Measurements from ENCODE around the gene TSNAXIP1.

TSNAXIP1 gene

DNA sequence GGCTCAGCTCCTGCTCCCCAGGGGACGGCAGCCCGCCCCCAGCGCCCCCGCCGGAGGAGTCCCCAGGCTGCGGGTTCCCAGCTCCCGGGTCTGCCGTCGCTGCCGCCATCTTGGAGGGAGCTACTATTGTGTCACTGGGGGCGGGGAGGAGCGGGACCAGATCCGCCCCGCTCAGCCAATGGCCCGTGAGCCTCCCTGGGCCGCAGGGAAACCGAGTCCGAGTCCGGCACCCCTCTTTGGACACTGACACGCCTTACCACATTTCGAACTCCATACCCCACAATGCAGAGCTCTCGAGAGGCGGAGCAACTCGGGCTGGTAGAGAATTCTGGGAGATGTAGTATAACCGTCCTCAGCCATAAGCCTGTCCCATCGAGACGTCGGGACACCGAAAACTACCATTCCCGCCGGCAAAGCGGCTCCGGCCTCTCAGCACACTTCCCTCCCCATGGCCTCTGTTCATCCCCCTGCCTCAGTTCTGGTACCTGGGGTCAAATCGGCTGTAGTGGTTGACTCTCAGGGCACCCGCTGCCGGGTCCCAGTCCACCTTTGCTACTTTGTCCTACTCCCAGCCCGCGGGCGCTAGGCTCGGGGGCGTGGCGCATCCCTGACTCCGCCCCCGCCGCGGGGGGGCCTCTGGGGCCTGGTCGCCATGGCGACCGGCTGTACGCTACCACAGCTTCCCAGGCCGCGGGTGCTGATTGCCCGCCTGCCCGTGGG is at the start of gene TSNAXIP1, which contains the start of gene RANBP10:
TSNAXIP1 (plus strand) TSS at position 462 of the 720 bp plus-strand sequence. CDS start 261 bp downstream, outside the sequence.
RANBP10 (minus strand) TSS at position 133 of the 720 bp plus-strand sequence; CDS start at position 109, 24 bp downstream.
- peak; percentile 94 to 98 (median 96) for DNase-seq

DNA sequence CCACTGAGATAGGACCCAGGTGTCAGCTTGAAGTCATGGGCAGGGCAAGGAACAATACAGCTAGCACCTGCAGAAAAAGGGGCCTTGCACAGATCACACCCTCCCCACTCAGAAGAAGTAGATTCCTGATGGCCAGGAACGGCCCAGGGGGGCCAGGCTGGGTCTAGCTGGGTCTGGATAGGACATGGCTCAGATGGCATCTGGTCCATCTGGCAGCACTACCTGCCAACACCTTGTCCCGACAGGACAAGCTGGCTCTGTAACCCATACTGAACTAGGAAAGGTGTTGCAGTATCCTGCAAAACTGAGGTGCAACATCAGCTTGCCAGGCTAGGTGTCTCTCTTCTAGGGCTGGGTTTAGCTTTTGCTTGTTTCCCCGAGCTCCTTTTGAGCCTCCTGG is 48.7 kb upstream of the TSNAXIP1 start:
- DNase-seq: no peak

GRCh38 chr16:67758966-67759365 is 47.7 kb upstream of the TSNAXIP1 start:
- no peak for DNase-seq

GRCh38 chr16:67760206-67760955 is 46.3 kb upstream of the TSNAXIP1 start:
- no peak for DNase-seq

DNA sequence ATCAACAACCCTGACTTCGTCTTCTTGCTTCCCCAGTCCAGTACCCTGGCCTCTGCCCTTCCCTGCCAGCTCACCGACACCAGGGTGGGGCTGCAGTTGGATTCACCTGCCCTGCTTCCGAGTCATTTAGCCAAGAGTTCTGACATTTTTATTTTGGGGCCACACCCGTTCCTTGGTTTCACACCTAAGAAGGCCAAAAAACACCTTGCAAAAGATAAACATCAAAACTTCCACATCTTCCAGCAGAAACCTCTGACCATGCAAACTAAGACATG is 45.8 kb upstream of the TSNAXIP1 start:
- no peak for DNase-seq

- no peak for DNase-seq
Observed at GRCh38 chr16:67761924-67762323, 44.8 kb upstream of the TSNAXIP1 start.

DNA sequence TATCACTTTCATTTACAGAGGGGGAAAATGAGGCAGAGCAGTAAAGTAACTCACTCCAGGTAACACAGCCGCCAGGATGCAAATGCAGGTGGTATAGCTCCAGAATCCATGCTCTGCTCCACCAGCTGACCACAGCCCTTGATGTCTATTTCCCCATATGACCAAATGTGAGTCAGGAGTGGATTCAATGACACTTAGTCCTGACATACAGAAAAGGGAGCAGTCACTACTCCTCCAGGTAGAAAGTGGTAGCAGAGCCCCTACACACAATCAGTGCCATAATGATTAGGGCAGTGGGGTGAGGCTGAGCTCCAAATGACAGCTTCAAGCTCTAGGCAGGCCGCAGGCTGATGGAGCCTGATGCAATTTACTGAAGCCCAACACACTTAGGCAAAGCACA is 44.3 kb upstream of the TSNAXIP1 start:
- no peak for DNase-seq

GRCh38 chr16:67763066-67763465 is 43.6 kb upstream of the TSNAXIP1 start:
- no peak for DNase-seq

GRCh38 chr16:67764158-67764667 is 42.5 kb upstream of the TSNAXIP1 start:
- DNase-seq: no peak

GRCh38 chr16:67766291-67766690 is 40.4 kb upstream of the TSNAXIP1 start:
- no peak for DNase-seq

- no peak for DNase-seq
Observed at GRCh38 chr16:67767953-67768352, 38.7 kb upstream of the TSNAXIP1 start.

- DNase-seq: no peak
Observed at GRCh38 chr16:67770346-67770991, 36.2 kb upstream of the TSNAXIP1 start.

GRCh38 chr16:67773099-67773498 is 33.6 kb upstream of the TSNAXIP1 start:
- DNase-seq: no peak

GRCh38 chr16:67773569-67774456 is 32.9 kb upstream of the TSNAXIP1 start:
- DNase-seq: no peak

DNA sequence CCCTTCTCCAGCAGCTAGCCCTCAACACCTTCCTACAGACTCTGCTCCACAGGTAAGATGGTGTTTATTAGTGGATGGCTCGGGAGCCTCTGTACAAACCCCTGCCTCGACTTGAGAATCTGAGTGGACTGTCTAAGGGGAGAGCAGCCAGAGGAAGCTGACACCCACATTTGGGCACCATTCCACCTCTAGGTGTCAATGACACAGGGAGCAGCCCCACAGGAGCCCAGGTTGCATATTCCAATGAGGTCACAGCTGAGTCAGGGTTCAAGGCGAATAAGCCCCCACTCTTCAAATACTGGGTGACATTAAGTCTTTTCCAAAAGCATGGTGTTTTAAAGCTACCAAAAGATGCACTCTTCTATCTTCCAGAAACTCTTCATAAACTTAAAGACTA is 32.2 kb upstream of the TSNAXIP1 start:
- no peak for DNase-seq

GRCh38 chr16:67775273-67775672 is 31.4 kb upstream of the TSNAXIP1 start:
- no peak for DNase-seq

GRCh38 chr16:67779256-67780014 is 27.3 kb upstream of the TSNAXIP1 start:
- no peak for DNase-seq

GRCh38 chr16:67780847-67781564 is 25.7 kb upstream of the TSNAXIP1 start:
- DNase-seq: no peak

DNA sequence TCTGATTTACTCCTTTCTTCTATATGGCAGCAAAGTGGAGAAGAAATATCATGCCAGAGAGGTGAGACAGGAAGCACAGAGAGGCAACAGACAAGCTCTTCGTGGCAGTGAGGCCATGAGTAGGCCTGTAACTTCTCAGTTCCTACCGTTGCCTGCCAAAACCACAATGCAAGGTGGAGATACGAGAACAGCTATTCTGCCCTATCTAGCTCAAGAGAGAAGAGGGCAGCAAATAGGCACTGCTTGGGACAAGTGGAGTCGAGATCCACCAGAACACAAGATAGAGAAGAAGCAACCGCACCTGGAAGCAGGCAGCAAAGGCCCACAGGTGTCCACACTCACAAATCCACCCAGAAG is 25.1 kb upstream of the TSNAXIP1 start:
- peak in 3 of 6 experiments; percentile 15 to 30 (median 29) for DNase-seq

GRCh38 chr16:67782567-67783352 is 23.9 kb upstream of the TSNAXIP1 start:
- DNase-seq: no peak

Measured in stimulated activated naive CD4-positive, alpha-beta T cell (primary cell).